ENCODE results near the gene PDE4B. TPM values are rescaled to one million over a fixed set of nuclear protein-coding genes. Genes with fewer than 3 reads are reported as not detected.

PDE4B gene
- total RNA-seq, 4 donors from 2014 or later: 0.08 to 6.7 (median 3.4) TPM

DNA sequence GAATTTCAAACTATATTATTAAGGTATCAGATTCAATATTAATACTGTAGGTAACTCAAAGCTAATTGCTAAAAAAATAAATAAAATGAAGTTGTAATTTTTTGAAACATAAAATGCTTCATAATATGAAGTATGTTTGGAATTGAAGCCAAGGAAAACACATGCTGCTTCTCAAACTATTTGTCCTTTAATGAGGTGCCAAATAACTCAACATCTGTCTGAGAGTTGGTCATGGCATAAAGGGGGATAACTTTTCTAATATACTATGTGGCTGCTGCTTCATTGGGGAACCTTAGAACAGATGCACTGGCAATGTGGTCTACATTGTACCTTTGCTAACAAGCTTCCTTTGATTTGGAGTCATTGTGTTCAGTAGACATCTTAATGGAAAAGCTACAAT is 96.7 kb downstream of the PDE4B start:
- Histone ChIP-seq H3K4me3 (no peak overlapping the region), H3K27me3 (no peaks in the 10 kb centered on the region), H3K27ac (no peak overlapping the region), H3K36me3 (no peaks in the 10 kb centered on the region), H3K4me1 (no peaks in the 10 kb centered on the region), H3K9me3 (no peaks in the 10 kb centered on the region)
- DNase-seq: no peak
- intact Hi-C loops (cut with DNase I): no loop called here
- TF ChIP-seq POLR2A (IDR thresholded peaks at IDR 0.05): no peak
- TF ChIP-seq, protein P1, sequence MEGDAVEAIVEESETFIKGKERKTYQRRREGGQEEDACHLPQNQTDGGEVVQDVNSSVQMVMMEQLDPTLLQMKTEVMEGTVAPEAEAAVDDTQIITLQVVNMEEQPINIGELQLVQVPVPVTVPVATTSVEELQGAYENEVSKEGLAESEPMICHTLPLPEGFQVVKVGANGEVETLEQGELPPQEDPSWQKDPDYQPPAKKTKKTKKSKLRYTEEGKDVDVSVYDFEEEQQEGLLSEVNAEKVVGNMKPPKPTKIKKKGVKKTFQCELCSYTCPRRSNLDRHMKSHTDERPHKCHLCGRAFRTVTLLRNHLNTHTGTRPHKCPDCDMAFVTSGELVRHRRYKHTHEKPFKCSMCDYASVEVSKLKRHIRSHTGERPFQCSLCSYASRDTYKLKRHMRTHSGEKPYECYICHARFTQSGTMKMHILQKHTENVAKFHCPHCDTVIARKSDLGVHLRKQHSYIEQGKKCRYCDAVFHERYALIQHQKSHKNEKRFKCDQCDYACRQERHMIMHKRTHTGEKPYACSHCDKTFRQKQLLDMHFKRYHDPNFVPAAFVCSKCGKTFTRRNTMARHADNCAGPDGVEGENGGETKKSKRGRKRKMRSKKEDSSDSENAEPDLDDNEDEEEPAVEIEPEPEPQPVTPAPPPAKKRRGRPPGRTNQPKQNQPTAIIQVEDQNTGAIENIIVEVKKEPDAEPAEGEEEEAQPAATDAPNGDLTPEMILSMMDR (IDR thresholded peaks at IDR 0.05): no peak

DNA sequence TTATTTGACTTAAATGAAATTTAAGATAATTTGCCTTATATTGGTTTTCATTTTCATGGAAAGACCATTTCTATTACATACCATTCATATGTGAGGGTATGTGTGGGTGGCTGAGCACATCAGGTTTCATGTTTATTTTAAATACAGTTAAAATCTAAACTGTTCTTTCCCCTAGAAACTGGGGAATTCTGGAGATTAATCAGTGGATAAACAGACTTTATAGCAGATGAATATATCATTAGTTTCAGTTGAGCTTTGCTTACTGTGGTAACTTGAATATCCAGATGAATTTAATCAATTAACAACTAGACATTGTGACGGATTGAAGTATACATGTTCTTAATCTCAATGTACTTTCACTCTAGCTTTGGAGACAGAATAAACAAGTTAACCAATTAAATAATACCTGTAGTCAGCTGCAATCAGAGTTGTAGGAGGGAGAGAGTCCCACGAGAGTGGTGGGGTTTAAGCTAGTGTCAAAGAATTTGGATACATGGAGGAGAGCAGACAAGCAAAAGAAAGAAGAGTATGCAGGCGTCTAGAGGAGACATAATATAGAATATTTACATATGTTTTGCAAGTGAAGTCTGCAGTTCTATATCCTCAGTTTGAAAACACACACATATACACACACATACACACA is 97.6 kb downstream of the PDE4B start:
- no peaks in the 10 kb centered on the region for H3K36me3 ChIP-seq
- no peak overlapping the region for H3K4me3 ChIP-seq
- no peaks in the 10 kb centered on the region for H3K27me3 ChIP-seq
- no peaks in the 10 kb centered on the region for H3K9me3 ChIP-seq
- H3K27ac ChIP-seq: no peak overlapping the region
- intact Hi-C loops (cut with DNase I): no loop called here
- WGBS, 2 donors: 13 to 15% methylated on average over 3 of the region's 3 CpGs
- DNase-seq: no peak
- TF ChIP-seq, protein P1 (IDR thresholded peaks at IDR 0.05): no peak
- TF ChIP-seq POLR2A (IDR thresholded peaks at IDR 0.05): no peak
- H3K4me1 ChIP-seq: no peaks in the 10 kb centered on the region

DNA sequence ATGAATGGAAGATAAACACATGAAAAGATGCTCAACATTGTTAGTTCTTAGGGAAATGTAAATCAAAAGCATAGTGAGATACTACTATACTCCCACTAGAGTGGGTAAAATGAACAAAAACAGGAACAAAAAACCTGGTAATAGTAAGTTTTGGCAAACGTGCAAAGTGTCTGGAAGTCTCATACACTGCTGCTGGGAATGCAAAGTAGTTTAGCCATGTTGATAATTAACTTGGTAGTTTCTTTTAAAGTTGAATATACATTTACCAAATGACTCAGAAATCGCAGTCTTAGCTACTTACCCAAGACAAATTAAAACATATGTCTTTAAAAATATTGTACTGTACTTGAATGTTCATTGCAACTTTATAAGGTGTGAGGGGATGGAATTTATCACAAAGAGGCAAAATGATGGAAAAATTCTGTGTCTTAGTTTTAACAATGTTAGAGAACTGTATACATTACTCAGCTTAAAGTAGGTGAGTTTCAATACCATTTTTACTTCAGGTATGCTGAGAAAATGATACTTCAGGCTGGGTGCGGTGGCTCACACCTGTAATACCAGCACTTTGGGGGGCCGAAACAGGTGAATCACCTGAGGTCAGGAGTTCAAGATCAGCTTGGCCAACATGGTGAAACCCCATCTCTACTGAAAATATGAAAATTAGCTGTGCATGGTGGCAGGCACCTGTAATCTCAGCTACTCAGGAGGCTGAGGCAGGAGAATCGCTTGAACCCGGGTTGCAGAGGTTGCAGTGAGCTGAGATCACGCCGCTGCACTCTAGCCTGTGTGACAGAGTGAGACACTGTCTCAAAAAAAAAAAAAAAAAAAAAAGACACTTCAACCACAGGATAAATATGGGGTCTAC is 102.3 kb downstream of the PDE4B start:
- no peak for TF ChIP-seq POLR2A (IDR thresholded peaks at IDR 0.05)
- TF ChIP-seq, protein P1 (IDR thresholded peaks at IDR 0.05): no peak
- H3K27me3 ChIP-seq: no peaks in the 10 kb centered on the region
- no peak for DNase-seq
- intact Hi-C loops (cut with DNase I): no loop called here
- H3K9me3 ChIP-seq: no peaks in the 10 kb centered on the region
- no peaks in the 10 kb centered on the region for H3K4me1 ChIP-seq
- no peaks in the 10 kb centered on the region for H3K36me3 ChIP-seq
- no peak overlapping the region for H3K4me3 ChIP-seq
- H3K27ac ChIP-seq: no peak overlapping the region
- WGBS, 2 donors: 74% methylated on average over 8 of the region's 8 CpGs

DNA sequence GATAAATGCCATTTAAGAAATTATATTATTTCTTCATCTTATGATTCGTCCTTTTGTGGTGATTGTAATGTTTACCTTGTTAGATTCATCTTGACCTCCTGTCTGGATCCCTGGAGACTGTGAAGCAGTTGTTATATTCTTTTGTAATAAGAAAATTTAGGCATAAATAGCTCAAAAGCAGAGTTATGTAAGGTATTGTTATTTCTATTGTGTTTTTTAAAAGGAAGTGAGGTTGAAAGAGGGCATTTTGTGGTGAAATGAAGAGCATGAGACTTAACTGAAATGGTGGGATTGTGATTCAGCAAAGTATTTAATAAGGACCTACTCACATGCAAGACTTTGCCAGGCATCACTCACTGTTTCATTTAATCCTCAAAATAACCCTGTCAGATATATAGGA is 104.0 kb downstream of the PDE4B start:
- Histone ChIP-seq H3K27me3 (no peaks in the 10 kb centered on the region), H3K27ac (no peak overlapping the region), H3K36me3 (no peaks in the 10 kb centered on the region), H3K4me3 (no peak overlapping the region), H3K9me3 (no peaks in the 10 kb centered on the region), H3K4me1 (no peaks in the 10 kb centered on the region)
- 26 to 29% methylated on average over 1 of the region's 1 CpG for WGBS, 2 donors
- no peak for DNase-seq
- TF ChIP-seq, protein P1 (IDR thresholded peaks at IDR 0.05): no peak
- no peak for TF ChIP-seq POLR2A (IDR thresholded peaks at IDR 0.05)
- intact Hi-C loops (cut with DNase I): no loop called here

DNA sequence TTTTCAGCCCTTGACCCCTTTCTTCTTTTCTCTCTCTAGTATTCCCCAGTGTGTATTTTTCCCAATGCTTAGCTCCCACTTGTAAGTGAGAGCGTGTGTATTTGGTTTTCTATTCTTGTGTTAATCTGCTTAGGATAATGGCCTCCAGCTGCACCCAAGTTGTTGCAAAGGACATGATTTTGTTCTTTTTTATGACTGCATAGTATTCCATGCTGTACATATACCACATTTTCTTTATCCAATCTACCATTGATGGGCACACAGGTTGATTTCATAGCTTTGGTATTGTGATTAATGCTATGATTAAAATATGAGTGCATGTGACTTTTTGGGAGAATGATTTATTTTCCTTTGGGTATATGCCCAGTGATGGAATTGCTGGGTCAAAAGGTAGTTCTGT is 104.8 kb downstream of the PDE4B start:
- Histone ChIP-seq H3K4me1 (no peaks in the 10 kb centered on the region), H3K9me3 (no peaks in the 10 kb centered on the region), H3K4me3 (no peak overlapping the region), H3K27ac (no peak overlapping the region), H3K27me3 (no peaks in the 10 kb centered on the region), H3K36me3 (no peaks in the 10 kb centered on the region)
- WGBS, 2 donors: 53 to 72% methylated on average over 1 of the region's 1 CpG
- intact Hi-C loops (cut with DNase I): no loop called here
- TF ChIP-seq, protein P1 (IDR thresholded peaks at IDR 0.05): no peak
- TF ChIP-seq POLR2A (IDR thresholded peaks at IDR 0.05): no peak
- DNase-seq: no peak

Data from esophagus squamous epithelium (tissue), 5 donors.